HepG2 (cell line): ENCODE results near the gene NCAPD2. TPM values are rescaled to one million over a fixed set of nuclear protein-coding genes. Genes with fewer than 3 reads are reported as not detected.

Experiments used
- ADNP ChIP-seq: sonication (generic); formaldehyde crosslinking; IDR thresholded peaks from 2 replicates; pipeline ENCODE4 v1.4.0; 2020; ENCODE audit warnings: missing genetic modification reagents
- EHMT2 ChIP-seq: fragments of 200-600 bp; sonication (generic); IDR thresholded peaks from 2 replicates; pipeline ENCODE4 v1.7.0; 2017; ENCODE audit warnings: antibody characterized with exemption, low read depth, low read length, borderline replicate concordance
- FOSL2 ChIP-seq: sonication (generic); formaldehyde crosslinking; IDR thresholded peaks from 2 replicates; pipeline ENCODE4 v1.4.0; 2020; ENCODE audit warnings: missing genetic modification reagents
- GATAD2A ChIP-seq: IDR thresholded peaks from 2 replicates; pipeline ENCODE4 v1.6.1; 2016
- NFE2L2 ChIP-seq: fragments of 150-350 bp; IDR thresholded peaks from 2 replicates; pipeline ENCODE4 v1.6.1; 2014; ENCODE audit warnings: low read length
- SMAD3 ChIP-seq: sonication (generic); formaldehyde crosslinking; IDR thresholded peaks from 2 replicates; pipeline ENCODE4 v1.4.0; 2020; ENCODE audit warnings: missing genetic modification reagents
- ZBTB20 ChIP-seq: sonication (generic); formaldehyde crosslinking; IDR thresholded peaks from 2 replicates; pipeline ENCODE4 v1.8.1; 2023; ENCODE audit warnings: missing genetic modification reagents, low read depth, mild to moderate bottlenecking, borderline replicate concordance
- ZBTB42 ChIP-seq: sonication (generic); formaldehyde crosslinking; IDR thresholded peaks from 2 replicates; pipeline ENCODE4 v1.5.0; 2020; ENCODE audit warnings: mild to moderate bottlenecking, missing genetic modification reagents
- ZC3H13 ChIP-seq: sonication (generic); formaldehyde crosslinking; IDR thresholded peaks from 2 replicates; pipeline ENCODE4 v1.8.1; 2023; ENCODE audit warnings: mild to moderate bottlenecking, missing genetic modification reagents, moderate library complexity
- ZNF225 ChIP-seq: sonication (generic); formaldehyde crosslinking; IDR thresholded peaks from 2 replicates; pipeline ENCODE4 v1.4.0; 2020; ENCODE audit warnings: mild to moderate bottlenecking, missing genetic modification reagents
- ZNF33B ChIP-seq: sonication (generic); formaldehyde crosslinking; IDR thresholded peaks from 2 replicates; pipeline ENCODE4 v1.5.1; 2020; ENCODE audit warnings: mild to moderate bottlenecking, missing genetic modification reagents
- polyA plus RNA-seq, 8 experiments: library from polyadenylated mRNA; depleted of rRNA in 3 of 8; stranded (reverse) in 7 of 8; unstranded in 1 of 8; fragments of >200 nt; fragmentation: Illumina TruSeq in 4 of 8; extraction: Trizol in 4 of 8; gene quantifications; 2 replicates each; pipeline versions ENCODE4 v1.2.1 to v1.2.3, GENCODE V29; 2011 to 2016; ENCODE audit warnings: low read depth in 4 of 8, missing spikeins in 1 of 8, mixed read lengths in 1 of 8; ENCODE audit not compliant: insufficient read depth in 1 of 8
- total RNA-seq, 5 experiments: library from RNA; depleted of rRNA; stranded (reverse); fragments of >200 nt; fragmentation: Illumina TruSeq; extraction: Trizol; gene quantifications; 2 replicates each; pipeline ENCODE4 v1.2.3, GENCODE V29; 2016; ENCODE audit warnings: low read depth in 1 of 5
- TF ChIP-seq, protein P1 (sequence below): sonication (generic); formaldehyde crosslinking; IDR thresholded peaks from 2 replicates; pipeline ENCODE4 v1.4.0; 2020; ENCODE audit warnings: missing genetic modification reagents
- TF ChIP-seq, protein P2 (sequence below): sonication (generic); formaldehyde crosslinking; IDR thresholded peaks from 2 replicates; pipeline ENCODE4 v1.4.0; 2020; ENCODE audit warnings: mild to moderate bottlenecking, missing genetic modification reagents
- TF ChIP-seq, protein P3 (sequence below): sonication (generic); formaldehyde crosslinking; IDR thresholded peaks from 2 replicates; pipeline ENCODE4 v1.5.1; 2020; ENCODE audit warnings: mild to moderate bottlenecking, missing genetic modification reagents, borderline replicate concordance
- TF ChIP-seq, protein P4 (sequence below): sonication (generic); formaldehyde crosslinking; IDR thresholded peaks from 2 replicates; pipeline ENCODE4 v1.4.0; 2020; ENCODE audit warnings: missing genetic modification reagents
- TF ChIP-seq, protein P5 (sequence below): IDR thresholded peaks from 2 replicates; pipeline ENCODE4 v1.6.1; 2016; ENCODE audit warnings: control low read depth
- TF ChIP-seq, protein P6 (sequence below): sonication (generic); formaldehyde crosslinking; IDR thresholded peaks from 2 replicates; pipeline ENCODE4 v1.4.0; 2020; ENCODE audit warnings: missing genetic modification reagents

The NCAPD2 gene
- total and polyA plus RNA-seq, 2 of the 13 experiments (the other 11 are each of a cell fraction or from before 2014, with no cell fraction given): 51.1 to 65.6 TPM

DNA sequence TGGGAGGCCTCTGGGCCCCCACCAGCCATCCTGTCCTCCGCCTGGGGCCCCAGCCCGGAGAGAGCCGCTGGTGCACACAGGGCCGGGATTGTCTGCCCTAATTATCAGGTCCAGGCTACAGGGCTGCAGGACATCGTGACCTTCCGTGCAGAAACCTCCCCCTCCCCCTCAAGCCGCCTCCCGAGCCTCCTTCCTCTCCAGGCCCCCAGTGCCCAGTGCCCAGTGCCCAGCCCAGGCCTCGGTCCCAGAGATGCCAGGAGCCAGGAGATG, 39.7 kb downstream of the NCAPD2 start (continued):
- TF ChIP-seq, protein P1, sequence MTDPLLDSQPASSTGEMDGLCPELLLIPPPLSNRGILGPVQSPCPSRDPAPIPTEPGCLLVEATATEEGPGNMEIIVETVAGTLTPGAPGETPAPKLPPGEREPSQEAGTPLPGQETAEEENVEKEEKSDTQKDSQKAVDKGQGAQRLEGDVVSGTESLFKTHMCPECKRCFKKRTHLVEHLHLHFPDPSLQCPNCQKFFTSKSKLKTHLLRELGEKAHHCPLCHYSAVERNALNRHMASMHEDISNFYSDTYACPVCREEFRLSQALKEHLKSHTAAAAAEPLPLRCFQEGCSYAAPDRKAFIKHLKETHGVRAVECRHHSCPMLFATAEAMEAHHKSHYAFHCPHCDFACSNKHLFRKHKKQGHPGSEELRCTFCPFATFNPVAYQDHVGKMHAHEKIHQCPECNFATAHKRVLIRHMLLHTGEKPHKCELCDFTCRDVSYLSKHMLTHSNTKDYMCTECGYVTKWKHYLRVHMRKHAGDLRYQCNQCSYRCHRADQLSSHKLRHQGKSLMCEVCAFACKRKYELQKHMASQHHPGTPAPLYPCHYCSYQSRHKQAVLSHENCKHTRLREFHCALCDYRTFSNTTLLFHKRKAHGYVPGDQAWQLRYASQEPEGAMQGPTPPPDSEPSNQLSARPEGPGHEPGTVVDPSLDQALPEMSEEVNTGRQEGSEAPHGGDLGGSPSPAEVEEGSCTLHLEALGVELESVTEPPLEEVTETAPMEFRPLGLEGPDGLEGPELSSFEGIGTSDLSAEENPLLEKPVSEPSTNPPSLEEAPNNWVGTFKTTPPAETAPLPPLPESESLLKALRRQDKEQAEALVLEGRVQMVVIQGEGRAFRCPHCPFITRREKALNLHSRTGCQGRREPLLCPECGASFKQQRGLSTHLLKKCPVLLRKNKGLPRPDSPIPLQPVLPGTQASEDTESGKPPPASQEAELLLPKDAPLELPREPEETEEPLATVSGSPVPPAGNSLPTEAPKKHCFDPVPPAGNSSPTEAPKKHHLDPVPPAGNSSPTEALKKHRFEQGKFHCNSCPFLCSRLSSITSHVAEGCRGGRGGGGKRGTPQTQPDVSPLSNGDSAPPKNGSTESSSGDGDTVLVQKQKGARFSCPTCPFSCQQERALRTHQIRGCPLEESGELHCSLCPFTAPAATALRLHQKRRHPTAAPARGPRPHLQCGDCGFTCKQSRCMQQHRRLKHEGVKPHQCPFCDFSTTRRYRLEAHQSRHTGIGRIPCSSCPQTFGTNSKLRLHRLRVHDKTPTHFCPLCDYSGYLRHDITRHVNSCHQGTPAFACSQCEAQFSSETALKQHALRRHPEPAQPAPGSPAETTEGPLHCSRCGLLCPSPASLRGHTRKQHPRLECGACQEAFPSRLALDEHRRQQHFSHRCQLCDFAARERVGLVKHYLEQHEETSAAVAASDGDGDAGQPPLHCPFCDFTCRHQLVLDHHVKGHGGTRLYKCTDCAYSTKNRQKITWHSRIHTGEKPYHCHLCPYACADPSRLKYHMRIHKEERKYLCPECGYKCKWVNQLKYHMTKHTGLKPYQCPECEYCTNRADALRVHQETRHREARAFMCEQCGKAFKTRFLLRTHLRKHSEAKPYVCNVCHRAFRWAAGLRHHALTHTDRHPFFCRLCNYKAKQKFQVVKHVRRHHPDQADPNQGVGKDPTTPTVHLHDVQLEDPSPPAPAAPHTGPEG (CRISPR knock-in tag): no peak
- TF ChIP-seq ZBTB20 (no peak), ZC3H13 (CRISPR knock-in tag) (peak; percentile 13; the same call in 1 of the 2 replicates), ZNF33B (no peak), GATAD2A (no peak; the same call in 1 of the 2 replicates), FOSL2 (CRISPR knock-in tag) (no peak), SMAD3 (no peak), ZBTB42 (CRISPR knock-in tag) (peak; percentile 45; the same call in 1 of the 2 replicates), NFE2L2 (no peak), ADNP (no peak), EHMT2 (no peak), ZNF225 (CRISPR knock-in tag) (no peak)
- TF ChIP-seq, protein P2, sequence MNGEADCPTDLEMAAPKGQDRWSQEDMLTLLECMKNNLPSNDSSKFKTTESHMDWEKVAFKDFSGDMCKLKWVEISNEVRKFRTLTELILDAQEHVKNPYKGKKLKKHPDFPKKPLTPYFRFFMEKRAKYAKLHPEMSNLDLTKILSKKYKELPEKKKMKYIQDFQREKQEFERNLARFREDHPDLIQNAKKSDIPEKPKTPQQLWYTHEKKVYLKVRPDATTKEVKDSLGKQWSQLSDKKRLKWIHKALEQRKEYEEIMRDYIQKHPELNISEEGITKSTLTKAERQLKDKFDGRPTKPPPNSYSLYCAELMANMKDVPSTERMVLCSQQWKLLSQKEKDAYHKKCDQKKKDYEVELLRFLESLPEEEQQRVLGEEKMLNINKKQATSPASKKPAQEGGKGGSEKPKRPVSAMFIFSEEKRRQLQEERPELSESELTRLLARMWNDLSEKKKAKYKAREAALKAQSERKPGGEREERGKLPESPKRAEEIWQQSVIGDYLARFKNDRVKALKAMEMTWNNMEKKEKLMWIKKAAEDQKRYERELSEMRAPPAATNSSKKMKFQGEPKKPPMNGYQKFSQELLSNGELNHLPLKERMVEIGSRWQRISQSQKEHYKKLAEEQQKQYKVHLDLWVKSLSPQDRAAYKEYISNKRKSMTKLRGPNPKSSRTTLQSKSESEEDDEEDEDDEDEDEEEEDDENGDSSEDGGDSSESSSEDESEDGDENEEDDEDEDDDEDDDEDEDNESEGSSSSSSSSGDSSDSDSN (CRISPR knock-in tag): 0 out of 2 replicates have a peak, but pooled peaks have one; percentile 20
- TF ChIP-seq, protein P3, sequence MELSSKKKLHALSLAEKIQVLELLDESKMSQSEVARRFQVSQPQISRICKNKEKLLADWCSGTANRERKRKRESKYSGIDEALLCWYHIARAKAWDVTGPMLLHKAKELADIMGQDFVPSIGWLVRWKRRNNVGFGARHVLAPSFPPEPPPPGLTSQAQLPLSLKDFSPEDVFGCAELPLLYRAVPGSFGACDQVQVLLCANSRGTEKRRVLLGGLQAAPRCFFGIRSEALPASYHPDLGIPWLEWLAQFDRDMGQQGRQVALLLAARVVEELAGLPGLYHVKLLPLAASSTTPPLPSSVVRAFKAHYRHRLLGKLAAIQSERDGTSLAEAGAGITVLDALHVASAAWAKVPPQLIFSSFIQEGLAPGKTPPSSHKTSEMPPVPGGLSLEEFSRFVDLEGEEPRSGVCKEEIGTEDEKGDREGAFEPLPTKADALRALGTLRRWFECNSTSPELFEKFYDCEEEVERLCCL (CRISPR knock-in tag): no peak
- TF ChIP-seq, protein P4, sequence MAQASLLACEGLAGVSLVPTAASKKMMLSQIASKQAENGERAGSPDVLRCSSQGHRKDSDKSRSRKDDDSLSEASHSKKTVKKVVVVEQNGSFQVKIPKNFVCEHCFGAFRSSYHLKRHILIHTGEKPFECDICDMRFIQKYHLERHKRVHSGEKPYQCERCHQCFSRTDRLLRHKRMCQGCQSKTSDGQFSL (CRISPR knock-in tag): 0 out of 2 replicates have a peak, but pooled peaks have one; percentile 38
- TF ChIP-seq, protein P5, sequence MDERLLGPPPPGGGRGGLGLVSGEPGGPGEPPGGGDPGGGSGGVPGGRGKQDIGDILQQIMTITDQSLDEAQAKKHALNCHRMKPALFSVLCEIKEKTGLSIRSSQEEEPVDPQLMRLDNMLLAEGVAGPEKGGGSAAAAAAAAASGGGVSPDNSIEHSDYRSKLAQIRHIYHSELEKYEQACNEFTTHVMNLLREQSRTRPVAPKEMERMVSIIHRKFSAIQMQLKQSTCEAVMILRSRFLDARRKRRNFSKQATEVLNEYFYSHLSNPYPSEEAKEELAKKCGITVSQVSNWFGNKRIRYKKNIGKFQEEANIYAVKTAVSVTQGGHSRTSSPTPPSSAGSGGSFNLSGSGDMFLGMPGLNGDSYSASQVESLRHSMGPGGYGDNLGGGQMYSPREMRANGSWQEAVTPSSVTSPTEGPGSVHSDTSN (CRISPR knock-in tag): no peak
- TF ChIP-seq, protein P6, sequence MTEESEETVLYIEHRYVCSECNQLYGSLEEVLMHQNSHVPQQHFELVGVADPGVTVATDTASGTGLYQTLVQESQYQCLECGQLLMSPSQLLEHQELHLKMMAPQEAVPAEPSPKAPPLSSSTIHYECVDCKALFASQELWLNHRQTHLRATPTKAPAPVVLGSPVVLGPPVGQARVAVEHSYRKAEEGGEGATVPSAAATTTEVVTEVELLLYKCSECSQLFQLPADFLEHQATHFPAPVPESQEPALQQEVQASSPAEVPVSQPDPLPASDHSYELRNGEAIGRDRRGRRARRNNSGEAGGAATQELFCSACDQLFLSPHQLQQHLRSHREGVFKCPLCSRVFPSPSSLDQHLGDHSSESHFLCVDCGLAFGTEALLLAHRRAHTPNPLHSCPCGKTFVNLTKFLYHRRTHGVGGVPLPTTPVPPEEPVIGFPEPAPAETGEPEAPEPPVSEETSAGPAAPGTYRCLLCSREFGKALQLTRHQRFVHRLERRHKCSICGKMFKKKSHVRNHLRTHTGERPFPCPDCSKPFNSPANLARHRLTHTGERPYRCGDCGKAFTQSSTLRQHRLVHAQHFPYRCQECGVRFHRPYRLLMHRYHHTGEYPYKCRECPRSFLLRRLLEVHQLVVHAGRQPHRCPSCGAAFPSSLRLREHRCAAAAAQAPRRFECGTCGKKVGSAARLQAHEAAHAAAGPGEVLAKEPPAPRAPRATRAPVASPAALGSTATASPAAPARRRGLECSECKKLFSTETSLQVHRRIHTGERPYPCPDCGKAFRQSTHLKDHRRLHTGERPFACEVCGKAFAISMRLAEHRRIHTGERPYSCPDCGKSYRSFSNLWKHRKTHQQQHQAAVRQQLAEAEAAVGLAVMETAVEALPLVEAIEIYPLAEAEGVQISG: peak; percentile 48; the same call in 1 of the 2 replicates
